ENCODE results near the gene PLAC1.

PLAC1 gene

DNA sequence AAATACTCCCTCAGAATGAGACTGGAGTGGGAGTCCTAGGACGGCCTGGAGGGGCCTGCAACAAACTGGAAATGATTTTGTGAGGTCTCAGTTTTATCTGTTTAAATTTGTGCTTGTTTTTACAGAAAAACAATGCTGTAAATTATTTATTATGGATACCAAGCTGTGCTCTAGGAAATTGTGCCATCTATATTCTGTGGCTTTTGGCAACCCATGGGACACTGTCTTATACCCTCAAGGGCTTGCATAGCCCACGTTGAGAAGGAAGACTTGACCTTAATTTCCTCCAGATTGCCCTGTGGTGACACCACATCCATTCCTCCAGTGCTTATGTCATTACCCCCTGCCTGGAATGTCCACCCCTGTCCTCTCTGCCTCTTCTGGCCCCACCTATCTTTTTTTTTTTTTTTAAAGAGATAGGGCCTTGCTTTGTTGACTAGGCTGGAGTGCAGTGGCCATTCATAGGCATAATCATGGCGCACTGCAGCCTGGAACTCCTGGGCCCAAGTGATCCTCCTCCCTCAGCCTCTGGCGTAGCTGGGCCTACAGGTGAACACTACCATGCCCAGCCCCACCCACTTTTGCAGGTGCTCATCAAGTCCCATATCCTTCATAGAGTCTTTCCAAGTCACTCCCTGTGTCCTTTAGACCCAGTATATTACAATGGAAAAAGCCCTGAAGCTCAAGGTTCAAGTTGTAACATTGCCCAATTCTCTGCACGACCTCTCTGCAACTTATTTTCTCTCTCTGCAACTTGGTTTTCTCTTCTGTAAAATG lies 120.9 kb downstream of the PLAC1 start:
- no peak overlapping the region for H3K27ac ChIP-seq (ENCODE audit: insufficient read depth, low read length, poor library complexity, severe bottlenecking)
- no peak for DNase-seq
- no peaks in the 10 kb centered on the region for H3K4me1 ChIP-seq (ENCODE audit: control insufficient read depth, insufficient read depth, low read length, poor library complexity, severe bottlenecking)
- no peak overlapping the region for H3K4me3 ChIP-seq (ENCODE audit: insufficient read depth, low read depth, low read length, poor library complexity, severe bottlenecking)
- H3K9me3 ChIP-seq (ENCODE audit: control insufficient read depth, low read length), result no peaks in the 10 kb centered on the region
- no peaks in the 10 kb centered on the region for H3K36me3 ChIP-seq (ENCODE audit: control insufficient read depth, insufficient read depth, low read length)
- no peaks in the 10 kb centered on the region for H3K27me3 ChIP-seq (replicated peaks; ENCODE audit: control insufficient read depth, insufficient read depth, low read length, poor library complexity, severe bottlenecking)

DNA sequence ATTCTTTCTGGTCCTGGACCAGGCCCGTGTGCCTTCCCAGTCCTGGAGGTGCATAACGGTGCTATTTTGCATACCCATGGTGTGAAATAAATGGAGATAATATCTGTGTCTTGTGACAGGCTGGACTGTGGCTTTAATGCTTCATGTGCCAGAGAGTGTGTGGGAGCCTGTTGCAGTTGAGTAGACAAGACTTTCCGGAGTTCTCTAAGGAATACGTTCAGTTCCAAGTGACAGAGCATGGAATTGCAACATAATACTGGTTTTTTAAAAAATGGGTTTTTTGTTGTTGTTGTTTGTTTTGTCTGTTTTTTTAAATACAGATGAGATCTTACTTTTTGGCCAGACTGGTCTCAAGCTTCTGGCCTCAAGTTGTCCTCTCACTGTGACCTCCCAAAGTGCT lies 124.3 kb downstream of the PLAC1 start:
- H3K36me3 ChIP-seq (ENCODE audit: control insufficient read depth, insufficient read depth, low read length), result no peaks in the 10 kb centered on the region
- no peaks in the 10 kb centered on the region for H3K4me1 ChIP-seq (ENCODE audit: control insufficient read depth, insufficient read depth, low read length, poor library complexity, severe bottlenecking)

DNA sequence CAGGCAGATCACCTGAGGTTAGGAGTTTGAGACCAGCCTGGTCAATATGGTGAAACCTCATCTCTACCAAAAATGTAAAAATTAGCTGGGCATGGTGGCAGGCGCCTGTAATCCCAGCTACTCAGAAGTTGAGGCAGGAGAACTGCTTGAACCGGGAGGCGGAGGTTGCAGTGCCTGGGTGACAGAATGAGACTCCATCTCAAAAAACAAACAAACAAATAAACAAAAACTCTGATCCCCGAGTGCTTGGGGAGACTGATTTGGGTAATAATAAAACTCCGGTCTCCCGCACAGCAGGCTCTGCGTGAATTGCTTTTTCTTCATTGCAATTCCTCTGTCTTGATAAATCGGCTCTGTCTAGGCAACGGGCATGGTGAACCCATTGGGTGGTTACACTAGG lies 124.9 kb downstream of the PLAC1 start:
- no peaks in the 10 kb centered on the region for H3K27me3 ChIP-seq (replicated peaks; ENCODE audit: control insufficient read depth, insufficient read depth, low read length, poor library complexity, severe bottlenecking)

More for the DNA sequence above, 124.3 kb downstream of the PLAC1 start:
- Histone ChIP-seq H3K27me3 (replicated peaks; ENCODE audit: control insufficient read depth, insufficient read depth, low read length, poor library complexity, severe bottlenecking) (no peaks in the 10 kb centered on the region), H3K9me3 (ENCODE audit: control insufficient read depth, low read length) (no peaks in the 10 kb centered on the region), H3K4me3 (ENCODE audit: insufficient read depth, low read depth, low read length, poor library complexity, severe bottlenecking) (no peak overlapping the region), H3K27ac (ENCODE audit: insufficient read depth, low read length, poor library complexity, severe bottlenecking) (no peak overlapping the region)
- DNase-seq, result no peak

DNA sequence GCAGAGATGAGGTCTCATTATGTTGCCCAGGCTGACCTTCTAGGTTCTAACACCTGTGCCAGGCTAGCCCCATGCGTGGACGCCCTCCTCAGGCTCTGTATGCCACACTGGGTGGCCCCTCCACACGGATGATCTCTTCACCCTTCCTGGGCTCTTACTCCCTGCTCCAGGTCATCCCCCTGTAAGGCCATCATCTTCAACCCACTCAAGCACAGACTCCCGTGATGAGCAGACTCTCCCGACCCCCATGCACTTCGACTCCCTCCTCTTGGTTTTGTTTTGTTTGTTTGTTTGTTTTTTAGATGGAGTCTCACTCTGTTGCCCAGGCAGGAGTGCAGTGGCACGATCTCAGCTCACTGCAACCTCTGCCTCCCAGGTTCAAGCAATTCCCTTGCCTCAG lies 127.4 kb downstream of the PLAC1 start:
- DNase-seq, result no peak
- H3K4me1 ChIP-seq (ENCODE audit: control insufficient read depth, insufficient read depth, low read length, poor library complexity, severe bottlenecking), result no peaks in the 10 kb centered on the region
- H3K4me3 ChIP-seq (ENCODE audit: insufficient read depth, low read depth, low read length, poor library complexity, severe bottlenecking), result no peak overlapping the region
- no peaks in the 10 kb centered on the region for H3K9me3 ChIP-seq (ENCODE audit: control insufficient read depth, low read length)
- no peaks in the 10 kb centered on the region for H3K27me3 ChIP-seq (replicated peaks; ENCODE audit: control insufficient read depth, insufficient read depth, low read length, poor library complexity, severe bottlenecking)
- no peak overlapping the region for H3K27ac ChIP-seq (ENCODE audit: insufficient read depth, low read length, poor library complexity, severe bottlenecking)
- H3K36me3 ChIP-seq (ENCODE audit: control insufficient read depth, insufficient read depth, low read length), result no peaks in the 10 kb centered on the region

More for the DNA sequence above, 124.9 kb downstream of the PLAC1 start:
- Histone ChIP-seq H3K4me3 (ENCODE audit: insufficient read depth, low read depth, low read length, poor library complexity, severe bottlenecking) (no peak overlapping the region), H3K27ac (ENCODE audit: insufficient read depth, low read length, poor library complexity, severe bottlenecking) (no peak overlapping the region), H3K9me3 (ENCODE audit: control insufficient read depth, low read length) (no peaks in the 10 kb centered on the region), H3K4me1 (ENCODE audit: control insufficient read depth, insufficient read depth, low read length, poor library complexity, severe bottlenecking) (no peaks in the 10 kb centered on the region), H3K36me3 (ENCODE audit: control insufficient read depth, insufficient read depth, low read length) (no peaks in the 10 kb centered on the region)
- DNase-seq, result no peak

DNA sequence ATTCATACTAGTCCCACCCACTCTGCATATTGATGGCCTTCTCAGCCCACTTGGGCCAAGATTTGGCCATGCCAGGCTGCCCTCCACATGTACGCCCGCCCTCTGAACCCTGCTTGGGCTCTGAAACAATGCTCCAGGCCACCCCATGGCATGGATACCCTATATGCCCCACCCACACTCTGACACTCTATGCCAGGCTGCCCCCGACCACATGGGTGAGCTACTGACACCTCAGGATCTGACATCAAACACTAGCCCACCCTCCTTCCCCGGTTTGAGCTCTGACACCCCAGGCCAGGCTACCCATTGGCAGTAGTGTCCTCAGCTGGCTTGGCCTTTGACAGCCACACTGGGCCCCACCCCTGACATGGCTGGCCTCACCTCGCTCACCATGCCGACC lies 128.8 kb downstream of the PLAC1 start:
- H3K4me3 ChIP-seq (ENCODE audit: insufficient read depth, low read depth, low read length, poor library complexity, severe bottlenecking), result no peak overlapping the region
- H3K9me3 ChIP-seq (ENCODE audit: control insufficient read depth, low read length), result no peaks in the 10 kb centered on the region
- DNase-seq, result no peak
- no peaks in the 10 kb centered on the region for H3K27me3 ChIP-seq (replicated peaks; ENCODE audit: control insufficient read depth, insufficient read depth, low read length, poor library complexity, severe bottlenecking)
- no peaks in the 10 kb centered on the region for H3K36me3 ChIP-seq (ENCODE audit: control insufficient read depth, insufficient read depth, low read length)
- no peaks in the 10 kb centered on the region for H3K4me1 ChIP-seq (ENCODE audit: control insufficient read depth, insufficient read depth, low read length, poor library complexity, severe bottlenecking)
- H3K27ac ChIP-seq (ENCODE audit: insufficient read depth, low read length, poor library complexity, severe bottlenecking), result no peak overlapping the region

DNA sequence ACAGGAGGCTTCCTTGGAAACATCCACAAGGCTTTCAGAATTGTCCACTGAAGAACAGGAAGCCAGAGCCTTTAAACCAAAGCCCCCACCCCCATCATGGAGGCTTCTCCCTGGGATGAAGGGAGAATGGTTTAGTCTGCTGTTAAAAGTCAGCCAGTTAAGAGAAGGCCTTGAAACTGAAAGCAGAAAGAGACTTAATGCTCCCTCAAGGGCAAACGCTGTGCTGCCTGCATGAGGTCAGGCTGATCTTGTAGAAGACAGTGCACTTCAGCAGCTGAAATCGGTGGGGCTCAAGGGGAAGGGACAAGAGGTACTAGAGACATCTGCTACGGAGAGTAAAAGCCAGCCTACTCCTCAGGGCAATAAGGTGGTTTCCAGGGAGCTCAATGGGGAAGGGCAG lies 129.3 kb downstream of the PLAC1 start:
- Histone ChIP-seq H3K27me3 (replicated peaks; ENCODE audit: control insufficient read depth, insufficient read depth, low read length, poor library complexity, severe bottlenecking) (no peaks in the 10 kb centered on the region), H3K36me3 (ENCODE audit: control insufficient read depth, insufficient read depth, low read length) (no peaks in the 10 kb centered on the region), H3K9me3 (ENCODE audit: control insufficient read depth, low read length) (no peaks in the 10 kb centered on the region), H3K4me1 (ENCODE audit: control insufficient read depth, insufficient read depth, low read length, poor library complexity, severe bottlenecking) (no peaks in the 10 kb centered on the region), H3K27ac (ENCODE audit: insufficient read depth, low read length, poor library complexity, severe bottlenecking) (no peak overlapping the region), H3K4me3 (ENCODE audit: insufficient read depth, low read depth, low read length, poor library complexity, severe bottlenecking) (no peak overlapping the region)
- DNase-seq, result no peak

DNA sequence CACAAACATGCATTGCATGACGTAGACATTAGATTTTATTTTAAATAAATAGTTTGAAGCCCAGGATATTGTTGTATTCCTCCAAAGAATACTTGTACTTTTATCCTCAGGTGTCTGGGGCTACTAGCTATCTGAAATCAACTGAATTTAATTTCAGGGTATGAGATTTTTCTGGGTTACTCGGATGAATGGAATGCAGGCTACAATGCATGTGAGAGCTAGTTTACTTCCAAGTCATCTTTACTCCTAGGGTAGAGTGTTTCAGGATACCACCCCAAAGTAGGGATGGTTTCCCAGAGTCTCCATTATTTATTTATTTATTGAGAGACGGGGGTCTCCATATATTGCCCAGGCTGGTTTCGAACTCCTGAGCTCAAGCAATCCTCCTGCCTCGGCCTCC lies 131.9 kb downstream of the PLAC1 start:
- no peak for DNase-seq
- Histone ChIP-seq H3K4me3 (ENCODE audit: insufficient read depth, low read depth, low read length, poor library complexity, severe bottlenecking) (no peak overlapping the region), H3K27me3 (replicated peaks; ENCODE audit: control insufficient read depth, insufficient read depth, low read length, poor library complexity, severe bottlenecking) (no peaks in the 10 kb centered on the region), H3K36me3 (ENCODE audit: control insufficient read depth, insufficient read depth, low read length) (no peaks in the 10 kb centered on the region), H3K27ac (ENCODE audit: insufficient read depth, low read length, poor library complexity, severe bottlenecking) (no peak overlapping the region), H3K4me1 (ENCODE audit: control insufficient read depth, insufficient read depth, low read length, poor library complexity, severe bottlenecking) (no peaks in the 10 kb centered on the region), H3K9me3 (ENCODE audit: control insufficient read depth, low read length) (no peaks in the 10 kb centered on the region)

DNA sequence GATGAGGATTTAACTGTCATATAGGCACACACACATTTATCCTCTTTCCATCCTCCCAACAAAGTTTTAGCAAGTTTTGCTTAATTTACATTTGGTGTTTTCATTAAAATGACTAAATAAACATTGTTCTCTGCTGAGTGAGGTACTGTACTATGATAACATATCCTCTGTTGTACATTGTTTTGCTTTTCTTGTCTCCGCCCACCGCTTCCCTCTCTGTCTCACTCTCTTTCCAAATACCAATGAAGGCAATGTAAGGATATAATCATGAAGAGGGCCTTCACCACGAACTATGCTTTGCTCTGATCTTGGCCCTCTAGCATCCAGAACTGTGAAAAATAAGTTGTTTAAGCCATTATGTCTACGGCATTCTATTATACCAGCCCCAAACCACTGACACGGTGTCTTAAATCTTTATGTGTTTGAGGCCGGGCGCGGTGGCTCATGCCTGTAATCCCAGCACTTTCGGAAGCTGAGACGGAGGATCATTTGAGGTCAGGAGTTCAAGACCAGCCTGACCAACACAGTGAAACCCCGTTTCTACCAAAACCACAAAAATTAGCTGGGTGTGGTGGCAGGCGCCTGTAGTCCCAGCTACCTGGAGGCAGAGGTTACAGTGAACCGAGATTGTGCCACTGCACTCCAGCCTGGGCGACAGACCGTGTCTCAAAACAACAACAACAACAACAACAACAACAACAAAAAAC lies 133.0 kb downstream of the PLAC1 start:
- no peaks in the 10 kb centered on the region for H3K4me1 ChIP-seq (ENCODE audit: control insufficient read depth, insufficient read depth, low read length, poor library complexity, severe bottlenecking)
- no peak overlapping the region for H3K4me3 ChIP-seq (ENCODE audit: insufficient read depth, low read depth, low read length, poor library complexity, severe bottlenecking)
- no peaks in the 10 kb centered on the region for H3K9me3 ChIP-seq (ENCODE audit: control insufficient read depth, low read length)
- H3K36me3 ChIP-seq (ENCODE audit: control insufficient read depth, insufficient read depth, low read length), result no peaks in the 10 kb centered on the region
- H3K27me3 ChIP-seq (replicated peaks; ENCODE audit: control insufficient read depth, insufficient read depth, low read length, poor library complexity, severe bottlenecking), result no peaks in the 10 kb centered on the region
- H3K27ac ChIP-seq (ENCODE audit: insufficient read depth, low read length, poor library complexity, severe bottlenecking), result no peak overlapping the region
- no peak for DNase-seq

DNA sequence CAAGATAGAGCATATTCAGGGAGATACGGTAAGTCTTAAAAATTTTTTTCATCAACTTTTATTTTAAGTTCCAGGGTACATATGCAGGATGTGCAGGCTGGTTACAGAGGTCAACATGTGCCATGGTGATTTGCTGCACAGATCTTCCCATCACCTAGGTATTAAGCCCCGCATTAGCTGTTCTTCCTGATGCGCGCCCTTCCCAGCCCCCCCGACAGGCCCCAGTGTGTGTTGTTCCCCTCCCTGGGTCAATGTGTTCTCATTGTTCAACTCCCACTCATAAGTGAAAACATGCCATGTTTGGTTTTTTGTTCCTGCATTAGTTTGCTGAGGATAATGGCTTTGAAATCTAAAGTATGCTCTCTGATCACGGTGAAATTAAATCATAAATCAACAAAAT lies 134.1 kb downstream of the PLAC1 start:
- no peak overlapping the region for H3K4me3 ChIP-seq (ENCODE audit: insufficient read depth, low read depth, low read length, poor library complexity, severe bottlenecking)
- DNase-seq, result no peak

DNA sequence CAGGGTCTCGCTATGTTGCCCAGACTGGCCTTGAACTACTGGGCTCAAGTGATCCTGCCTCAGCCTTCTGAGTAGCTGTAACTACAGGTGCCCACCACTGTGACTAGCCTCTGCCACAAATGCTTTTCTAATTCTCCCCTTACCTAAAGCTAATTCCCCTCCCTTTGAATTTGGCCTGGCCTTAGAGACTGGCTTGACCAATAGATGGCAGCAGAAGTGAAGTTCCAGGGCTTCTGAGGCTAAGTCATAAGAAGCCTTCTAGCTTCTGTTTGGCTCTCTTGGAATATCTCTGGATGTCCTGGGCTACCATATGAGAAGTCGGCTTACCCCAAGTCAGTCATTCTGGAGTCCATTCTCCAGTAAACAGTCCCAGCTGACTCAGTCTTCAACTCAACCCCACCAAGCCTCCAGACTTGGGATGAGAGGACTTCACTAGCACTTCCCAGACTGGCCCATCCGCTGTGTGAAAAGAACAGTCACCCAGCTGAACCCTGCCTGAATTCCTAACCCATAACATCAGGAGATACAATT lies 137.3 kb downstream of the PLAC1 start:
- no peak for DNase-seq
- no peaks in the 10 kb centered on the region for H3K4me1 ChIP-seq (ENCODE audit: control insufficient read depth, insufficient read depth, low read length, poor library complexity, severe bottlenecking)
- no peak overlapping the region for H3K27ac ChIP-seq (ENCODE audit: insufficient read depth, low read length, poor library complexity, severe bottlenecking)

More for the DNA sequence above, 134.1 kb downstream of the PLAC1 start:
- no peaks in the 10 kb centered on the region for H3K9me3 ChIP-seq (ENCODE audit: control insufficient read depth, low read length)
- H3K27ac ChIP-seq (ENCODE audit: insufficient read depth, low read length, poor library complexity, severe bottlenecking), result no peak overlapping the region
- no peaks in the 10 kb centered on the region for H3K4me1 ChIP-seq (ENCODE audit: control insufficient read depth, insufficient read depth, low read length, poor library complexity, severe bottlenecking)
- no peaks in the 10 kb centered on the region for H3K27me3 ChIP-seq (replicated peaks; ENCODE audit: control insufficient read depth, insufficient read depth, low read length, poor library complexity, severe bottlenecking)
- H3K36me3 ChIP-seq (ENCODE audit: control insufficient read depth, insufficient read depth, low read length), result no peaks in the 10 kb centered on the region

More for the DNA sequence above, 137.3 kb downstream of the PLAC1 start:
- no peaks in the 10 kb centered on the region for H3K36me3 ChIP-seq (ENCODE audit: control insufficient read depth, insufficient read depth, low read length)
- no peaks in the 10 kb centered on the region for H3K27me3 ChIP-seq (replicated peaks; ENCODE audit: control insufficient read depth, insufficient read depth, low read length, poor library complexity, severe bottlenecking)
- H3K4me3 ChIP-seq (ENCODE audit: insufficient read depth, low read depth, low read length, poor library complexity, severe bottlenecking), result no peak overlapping the region
- no peaks in the 10 kb centered on the region for H3K9me3 ChIP-seq (ENCODE audit: control insufficient read depth, low read length)
